NCI-H345 (cell line): ENCODE data around the gene NDUFC1.
A peak's percentile ranks its signal among the peaks of the same experiment; 100 is the strongest.
"Not testable (repeated sequence)": the region's sequence is repeated elsewhere in the genome, so short reads cannot be mapped to it uniquely, and the experiment has no call there.

ENCODE experiments used
- DNase-seq: peaks from one replicate; lab custom pipeline; 2025; lab: John Stamatoyannopoulos, UW

NDUFC1 gene

DNA sequence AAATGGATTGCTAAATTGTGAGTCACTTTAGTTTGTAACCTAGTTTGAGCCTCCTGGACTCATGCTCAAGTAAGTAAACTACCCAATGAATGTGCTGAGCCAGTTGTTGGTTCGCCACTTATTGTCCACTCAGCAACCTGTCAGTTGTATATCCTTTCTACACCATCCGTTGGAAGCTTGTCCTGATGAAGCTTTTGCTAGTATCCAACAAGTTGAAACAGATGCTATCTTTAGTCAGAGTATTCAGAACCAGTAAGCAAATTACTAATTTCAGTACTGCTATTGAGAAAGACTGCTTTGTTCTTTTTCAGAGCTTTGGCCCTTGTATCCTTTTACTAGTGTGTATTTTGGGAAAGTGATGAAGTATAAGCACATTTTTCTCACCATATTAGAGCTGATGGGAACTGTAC, 5.3 kb downstream of the NDUFC1 start:
- DNase-seq, result no peak

DNA sequence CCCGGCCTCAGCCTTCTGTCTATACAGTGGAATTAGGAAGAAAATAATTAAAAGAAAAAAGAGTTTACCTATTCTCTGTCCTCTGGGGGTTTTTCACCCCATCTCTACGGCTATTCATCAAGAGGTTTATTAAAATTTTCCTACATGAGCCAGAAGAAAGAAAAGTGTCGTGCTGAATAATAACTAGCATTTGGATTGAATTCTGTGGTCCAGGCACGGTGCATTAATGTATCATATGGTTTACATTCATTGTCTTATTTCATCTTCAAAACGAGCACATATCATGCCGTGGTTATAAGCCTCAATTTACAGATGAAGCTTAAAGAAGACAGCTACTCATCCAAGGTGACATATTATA, 6.4 kb downstream of the NDUFC1 start:
- DNase-seq, result no peak

DNA sequence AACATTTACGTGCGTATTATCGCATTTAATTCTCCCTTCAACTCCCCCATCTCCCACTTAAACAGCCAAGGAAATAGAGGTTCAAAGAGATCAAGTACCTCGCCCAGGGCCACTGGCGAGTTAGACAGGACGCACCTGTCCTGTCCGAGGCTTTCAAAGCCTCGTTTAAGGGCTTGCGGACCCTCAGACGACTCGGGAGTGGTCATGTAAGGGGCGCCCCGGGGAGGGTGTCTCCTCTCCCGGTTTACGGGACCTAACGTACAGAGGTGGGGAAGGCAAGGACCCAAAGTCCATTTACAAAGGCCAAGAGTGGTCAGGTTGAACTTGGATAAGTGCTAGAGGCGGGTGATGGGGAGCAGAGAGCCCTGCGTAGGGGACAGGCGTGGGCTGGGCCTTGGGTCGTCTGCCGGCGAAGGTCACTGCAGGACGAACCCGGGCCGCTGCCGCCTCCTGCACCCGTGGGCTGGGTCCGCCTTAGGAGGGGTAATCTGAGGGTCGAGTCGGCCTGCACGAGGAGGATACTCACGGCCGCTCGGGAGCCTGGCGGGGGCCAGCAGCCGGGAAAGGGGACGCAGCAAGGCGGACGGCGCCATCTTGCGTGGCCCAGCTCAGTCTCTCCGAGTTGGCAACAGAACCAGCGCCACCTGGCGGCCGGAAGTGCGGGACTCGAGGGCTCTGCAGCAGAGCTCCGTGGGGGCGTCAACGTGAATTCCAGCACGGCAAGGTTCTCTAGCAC, 6.9 kb downstream of the NDUFC1 start:
- peak; percentile 92 for DNase-seq

DNA sequence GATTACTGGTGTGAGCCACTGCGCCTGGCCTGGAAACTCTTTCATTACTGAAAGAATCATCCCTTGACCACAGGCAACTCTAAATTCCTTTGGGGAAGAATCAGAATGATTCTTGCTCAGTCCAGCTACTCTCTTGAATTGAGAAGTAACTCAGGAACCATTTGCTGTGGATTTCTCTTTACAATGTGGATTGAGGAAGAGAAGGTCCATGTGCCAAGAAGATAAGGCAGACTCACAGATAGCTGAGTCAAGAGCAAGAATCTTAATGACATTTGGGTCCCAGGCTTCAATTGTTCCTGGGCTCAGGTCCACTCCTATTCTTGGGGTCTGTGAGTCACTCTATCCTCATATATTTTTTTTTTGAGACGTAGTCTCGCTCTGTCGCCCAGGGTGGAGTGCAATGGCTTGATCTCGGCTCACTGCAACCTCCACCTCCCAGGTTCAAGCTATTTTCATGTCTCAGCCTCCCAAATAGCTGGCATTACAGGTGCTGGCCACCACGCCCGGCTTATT, 16.0 kb downstream of the NDUFC1 start:
- DNase-seq, result no peak

DNA sequence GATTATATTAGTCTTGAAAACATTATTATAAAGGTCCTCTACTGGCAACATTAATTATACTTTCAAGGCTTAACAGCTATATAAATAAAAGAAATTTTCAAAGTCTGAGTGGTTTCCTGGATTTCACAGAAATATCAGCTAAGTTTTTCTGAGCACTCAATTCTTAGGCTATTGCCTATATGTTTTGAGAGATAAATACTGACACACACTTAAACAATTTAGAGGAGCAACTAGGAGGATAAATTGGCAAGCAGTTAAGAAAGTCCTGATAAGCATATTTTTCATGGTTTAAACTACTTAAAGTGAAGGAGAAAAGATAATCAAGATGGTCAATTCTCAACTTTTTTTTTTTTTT, 19.6 kb downstream of the NDUFC1 start:
- DNase-seq, result no peak

DNA sequence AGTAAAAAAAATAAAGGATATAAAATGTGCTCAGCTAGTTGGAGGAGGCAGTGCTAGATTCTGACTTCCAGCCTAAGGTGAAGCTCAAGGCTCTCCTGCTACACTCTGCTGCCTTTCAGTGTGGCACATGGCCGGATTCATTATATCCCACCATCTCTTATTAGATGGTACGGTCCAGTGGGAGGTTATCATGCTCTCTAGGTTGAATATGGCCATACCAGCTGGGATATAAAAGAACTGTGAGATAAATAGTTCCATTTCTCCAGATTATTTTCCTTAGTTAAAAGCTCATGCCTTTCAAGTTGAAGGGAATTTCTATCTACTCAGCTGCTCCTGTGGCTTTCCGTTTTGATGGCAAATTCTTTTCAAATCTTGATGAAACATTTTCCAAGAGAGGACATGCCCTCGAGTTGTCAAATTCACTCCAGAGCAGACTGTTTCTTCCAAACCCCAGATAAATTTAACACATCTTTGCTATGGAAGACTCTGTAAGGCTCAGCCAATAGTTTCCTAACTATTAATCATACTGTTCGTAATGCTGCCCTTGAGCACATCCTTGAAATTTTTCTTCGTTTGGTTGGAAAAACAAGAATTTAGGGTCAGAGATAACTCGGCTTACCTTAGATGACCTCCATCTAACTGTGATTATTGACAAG, 20.1 kb downstream of the NDUFC1 start:
- DNase-seq, result no peak

DNA sequence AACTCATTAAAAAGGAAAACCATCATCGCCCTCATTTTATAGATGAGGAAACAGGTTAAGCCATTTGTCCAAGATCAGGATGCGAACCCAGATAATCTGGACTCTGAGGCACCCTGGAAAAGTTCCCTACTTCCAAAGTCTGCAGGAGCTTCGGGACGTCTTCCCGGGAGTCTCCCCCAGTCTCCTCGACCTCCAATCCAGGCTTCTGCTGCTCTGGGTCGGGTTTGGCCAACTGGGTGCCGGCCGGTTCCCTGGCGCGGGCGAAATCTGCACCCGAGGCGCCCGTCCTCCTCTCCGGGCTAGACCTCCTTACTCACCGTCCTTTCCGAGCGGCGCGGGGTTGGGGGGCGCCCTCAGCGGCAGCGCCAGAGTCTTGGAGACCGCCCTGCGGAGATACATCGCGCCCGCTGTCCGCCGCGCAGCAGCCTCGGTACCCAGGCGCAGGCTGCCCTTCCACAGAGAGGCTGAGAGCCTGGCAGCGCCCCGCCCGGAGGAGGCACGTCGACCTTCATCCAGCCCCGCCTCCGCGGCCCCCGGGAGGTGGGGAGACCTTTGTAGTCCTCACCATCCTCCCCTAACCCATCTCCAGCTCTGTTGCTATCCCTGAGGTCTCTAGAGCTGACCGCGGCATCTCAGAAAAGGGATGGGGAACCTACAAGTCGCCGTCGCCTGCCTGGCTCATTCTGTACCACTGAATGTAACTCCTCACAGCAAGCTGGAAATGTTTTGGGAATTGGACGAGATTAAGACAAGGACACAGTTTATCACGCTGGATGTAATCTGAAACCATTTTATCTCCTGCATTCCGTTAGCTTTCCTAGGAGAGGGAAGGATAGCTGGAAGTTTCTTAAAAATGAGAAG, 22.3 kb downstream of the NDUFC1 start, which contains the start of gene MGARP:
Gene MGARP (minus strand): TSS at position 466 of the 861 bp plus-strand sequence. CDS start 67 bp downstream, at position 399.
- no peak for DNase-seq

DNA sequence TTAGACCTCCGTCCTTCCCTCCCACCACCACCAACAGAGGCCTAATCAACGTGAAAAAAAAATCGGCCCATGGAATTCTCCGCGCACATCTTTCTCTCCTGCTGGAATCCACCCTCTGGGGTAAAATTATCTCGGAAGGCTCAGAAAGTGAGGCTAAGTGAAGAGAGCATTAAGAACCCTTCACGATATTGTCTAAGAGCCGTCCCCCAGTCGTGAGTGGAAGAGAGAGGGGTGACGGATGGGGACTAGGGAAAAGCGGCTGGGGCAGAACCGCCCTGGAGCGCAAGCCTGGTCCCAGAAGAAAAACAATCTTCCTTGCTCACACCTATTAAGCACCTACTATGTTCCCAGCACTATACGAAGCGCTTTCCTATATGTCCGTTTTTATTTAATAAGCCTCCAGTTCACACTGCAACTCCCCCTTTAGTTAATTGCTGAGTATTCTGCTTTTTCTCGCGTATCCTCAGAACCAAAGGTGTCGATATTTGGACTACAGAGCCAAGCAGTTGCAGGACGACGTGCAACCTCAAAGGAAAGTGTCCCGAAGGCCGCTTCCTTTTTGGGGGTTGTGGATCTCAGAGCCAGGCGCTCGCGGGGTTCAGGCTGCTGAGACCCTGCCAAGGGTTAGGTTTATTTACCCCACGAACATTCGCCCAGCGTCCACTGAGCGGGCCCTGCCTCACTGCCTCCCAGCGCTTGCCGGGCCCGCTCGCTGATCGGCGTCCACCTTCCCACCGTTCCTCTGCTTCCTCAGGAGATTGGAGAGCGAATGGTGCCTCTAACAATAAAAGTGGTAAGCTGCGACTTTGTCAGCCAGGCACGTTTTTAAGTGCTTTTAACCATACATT, 23.1 kb downstream of the NDUFC1 start:
- DNase-seq, result no peak

DNA sequence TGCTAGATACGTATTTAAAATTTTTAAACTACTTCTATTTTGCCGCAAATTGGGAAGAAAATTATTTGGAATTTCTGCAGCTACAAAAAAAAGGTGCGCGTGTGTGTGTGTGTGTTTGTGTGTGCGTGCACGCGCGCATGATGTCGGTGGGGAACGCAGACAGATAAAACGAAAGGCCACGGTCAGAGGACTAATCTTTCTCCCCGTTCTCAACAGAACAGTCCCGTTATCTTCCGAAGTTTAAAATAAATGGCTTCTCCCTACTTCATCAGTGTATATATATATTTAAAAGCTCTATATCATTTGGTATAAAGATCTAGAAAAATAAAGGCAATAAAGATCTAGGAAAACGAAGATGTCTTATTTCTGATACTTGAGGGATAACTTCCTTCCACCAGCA, 23.8 kb downstream of the NDUFC1 start:
- DNase-seq, result no peak

DNA sequence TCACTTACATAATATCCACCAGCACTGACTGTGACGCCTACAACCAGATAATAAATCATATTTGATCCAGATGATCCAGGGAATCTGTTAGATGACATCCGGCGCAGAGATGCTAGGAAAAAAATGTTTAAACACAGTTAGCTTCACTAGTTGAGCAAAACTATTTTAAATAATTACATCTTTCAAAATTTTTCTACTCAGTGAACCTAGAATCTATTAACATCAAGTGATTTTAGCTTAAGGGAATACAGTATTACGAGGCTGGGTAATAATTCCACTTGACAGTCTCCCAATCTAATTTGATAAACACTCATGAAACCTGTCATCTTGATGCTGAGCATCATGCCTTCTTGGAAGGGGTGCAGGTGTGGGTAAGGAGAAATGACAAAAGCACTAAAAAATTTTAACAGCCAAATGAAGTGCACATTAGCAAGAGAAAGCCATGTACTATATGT, 27.0 kb downstream of the NDUFC1 start:
- no peak for DNase-seq

DNA sequence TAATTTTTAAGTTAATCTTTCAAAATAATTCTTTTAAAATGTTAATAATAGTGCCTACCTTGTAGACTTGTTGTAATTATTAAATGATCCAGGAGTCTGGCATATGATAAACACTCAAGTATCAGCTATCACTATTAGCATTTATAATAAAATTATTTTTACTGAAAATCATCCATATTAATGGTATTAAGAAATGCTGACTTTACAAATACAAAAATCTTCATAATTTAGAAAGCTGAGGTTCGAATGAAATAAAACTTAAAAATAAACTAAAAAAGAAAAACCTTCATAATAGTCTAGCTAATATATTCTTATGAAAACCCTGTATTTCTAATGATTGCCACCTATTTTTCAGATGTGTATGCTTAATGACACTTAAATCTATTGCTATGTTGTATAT, 27.5 kb downstream of the NDUFC1 start:
- DNase-seq, result no peak

DNA sequence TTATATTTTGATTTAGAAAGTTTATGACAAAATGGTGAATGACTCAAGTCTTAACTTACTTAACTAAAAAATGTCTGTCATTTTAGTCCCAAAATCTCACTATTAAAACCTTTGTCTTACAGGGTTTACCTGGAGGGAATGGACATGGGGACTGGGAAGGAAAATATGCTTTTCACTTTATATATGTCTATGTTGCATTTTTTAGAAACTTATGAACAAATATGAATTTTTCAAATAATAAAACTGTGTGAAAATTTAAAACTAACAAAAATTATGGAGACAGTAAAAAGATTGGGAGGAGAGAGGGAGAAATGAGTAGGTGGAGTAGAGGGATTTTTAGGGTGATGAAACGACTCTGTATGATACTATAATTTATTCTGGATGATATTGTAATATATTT, 28.4 kb downstream of the NDUFC1 start:
- no peak for DNase-seq

DNA sequence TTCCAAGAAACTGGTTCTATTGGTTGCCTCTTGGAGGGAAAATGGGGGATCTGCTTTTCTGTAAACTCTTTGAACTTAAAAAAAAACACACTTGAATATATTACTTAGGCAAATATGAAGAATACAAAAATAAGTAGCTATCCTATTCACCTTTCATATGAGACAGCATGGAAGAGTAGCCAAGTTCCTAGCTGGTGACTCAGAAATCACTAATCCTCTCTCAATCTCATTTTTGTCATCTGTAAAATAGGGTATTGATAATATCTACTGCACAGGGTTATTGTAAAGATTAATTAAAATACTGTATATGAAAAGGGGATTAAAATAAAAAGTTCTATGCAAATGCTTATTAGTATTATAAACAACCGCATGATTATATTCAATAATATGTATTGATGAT, 35.0 kb downstream of the NDUFC1 start:
- DNase-seq, result no peak

DNA sequence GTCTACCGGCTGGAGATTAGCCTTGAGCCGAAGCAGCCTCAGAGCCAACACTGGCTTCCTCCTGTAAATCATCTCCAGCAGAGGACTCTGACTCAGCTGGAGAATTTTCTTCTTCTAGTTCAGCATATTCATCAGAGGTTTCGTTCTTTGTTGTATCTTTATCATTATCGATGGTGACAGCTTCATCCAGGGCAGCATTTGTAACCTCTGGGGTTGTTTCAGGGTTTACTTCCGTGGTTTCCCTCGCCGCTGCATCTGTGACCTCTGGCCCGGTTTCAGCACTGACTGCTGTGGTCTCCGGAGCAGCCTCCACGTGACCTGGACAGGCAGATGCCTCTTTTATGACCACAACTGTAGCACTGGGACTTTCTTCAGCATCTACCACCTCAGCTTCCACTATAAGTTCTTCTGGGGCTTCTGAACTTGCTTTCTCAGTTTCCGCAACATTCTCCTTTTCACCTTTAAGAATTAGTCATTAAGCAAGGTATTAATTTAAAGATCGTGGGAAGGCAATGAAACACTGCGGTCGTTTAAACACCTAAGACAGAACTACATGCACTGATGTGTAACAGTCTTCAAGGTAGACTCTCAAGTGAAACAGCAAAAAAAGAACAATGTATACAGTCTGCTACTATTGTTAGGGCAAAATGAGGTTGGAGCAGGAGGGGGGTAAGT, 35.6 kb downstream of the NDUFC1 start:
- DNase-seq, result no peak

DNA sequence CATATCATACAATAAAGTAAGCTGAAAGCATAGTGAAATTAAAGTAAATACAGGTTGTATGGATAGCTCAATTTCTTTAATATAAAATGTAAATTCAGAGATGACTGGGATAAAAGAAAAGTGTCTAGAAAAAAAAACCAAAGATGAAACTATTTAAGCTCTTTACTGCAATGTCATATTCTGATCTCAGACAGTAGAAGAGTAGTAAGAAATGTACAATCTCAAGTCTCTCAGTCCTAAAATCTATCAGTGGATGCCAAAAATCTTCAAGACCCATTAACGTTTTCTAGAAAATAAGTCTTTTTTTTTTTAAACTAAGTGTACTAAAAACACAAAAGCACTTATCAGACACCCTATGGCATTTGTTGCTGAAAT, 36.1 kb downstream of the NDUFC1 start:
- DNase-seq, result no peak

DNA sequence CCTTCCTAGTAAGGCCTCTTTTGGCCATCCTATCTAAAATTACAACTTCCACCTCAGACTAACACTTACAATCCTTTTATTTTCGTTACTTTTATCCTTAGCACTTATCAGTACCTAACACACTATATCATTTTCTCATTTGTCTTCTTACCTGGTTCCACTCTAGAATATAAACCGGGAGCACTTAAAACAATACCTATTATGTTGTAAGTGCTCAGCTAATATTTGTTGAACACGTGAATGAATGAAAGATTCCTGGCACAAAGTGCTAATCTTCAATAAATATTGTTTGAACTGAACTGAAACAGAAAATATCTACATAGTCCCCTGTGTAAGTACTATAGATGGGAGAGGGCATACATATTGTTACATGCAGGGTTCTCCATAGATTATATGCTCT, 36.6 kb downstream of the NDUFC1 start:
- DNase-seq, result no peak

DNA sequence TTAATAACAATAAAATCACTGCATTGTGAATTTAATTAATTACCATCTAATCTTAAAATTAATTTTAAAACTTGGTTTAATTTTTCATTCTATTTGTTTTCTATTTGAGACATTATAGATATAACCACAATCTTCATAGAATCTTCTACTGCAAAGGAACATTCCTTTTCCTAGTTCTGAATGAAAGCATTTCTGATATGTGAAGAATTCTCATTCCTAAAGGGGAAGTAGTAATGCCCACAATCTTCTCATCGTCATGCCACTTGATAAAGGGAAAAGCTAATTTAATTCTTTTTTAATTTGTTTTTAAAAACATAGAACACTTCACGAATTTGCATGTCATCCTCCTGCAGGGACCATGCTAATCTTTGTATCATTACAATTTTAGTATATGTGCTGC, 45.9 kb downstream of the NDUFC1 start:
- DNase-seq, result no peak

DNA sequence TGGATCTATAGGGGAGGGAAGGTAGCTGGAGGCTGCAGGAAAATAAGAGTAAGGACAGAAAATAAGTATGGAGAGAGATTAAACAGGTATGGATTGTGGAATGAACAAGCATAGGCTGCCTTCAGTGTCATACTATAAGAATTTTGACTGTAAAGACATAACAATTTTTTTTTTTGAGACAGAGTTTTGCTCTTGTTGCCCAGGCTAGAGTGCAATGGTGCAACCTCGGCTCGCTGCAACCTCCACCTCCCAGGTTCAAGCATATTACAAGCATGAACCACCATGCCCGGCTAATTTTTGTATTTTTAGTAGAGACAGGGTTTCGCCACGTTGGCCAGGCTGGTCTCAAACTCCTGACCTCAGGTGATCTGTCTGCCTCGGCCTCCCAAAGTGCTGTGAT, 46.7 kb downstream of the NDUFC1 start:
- not testable (repeated sequence) for DNase-seq

DNA sequence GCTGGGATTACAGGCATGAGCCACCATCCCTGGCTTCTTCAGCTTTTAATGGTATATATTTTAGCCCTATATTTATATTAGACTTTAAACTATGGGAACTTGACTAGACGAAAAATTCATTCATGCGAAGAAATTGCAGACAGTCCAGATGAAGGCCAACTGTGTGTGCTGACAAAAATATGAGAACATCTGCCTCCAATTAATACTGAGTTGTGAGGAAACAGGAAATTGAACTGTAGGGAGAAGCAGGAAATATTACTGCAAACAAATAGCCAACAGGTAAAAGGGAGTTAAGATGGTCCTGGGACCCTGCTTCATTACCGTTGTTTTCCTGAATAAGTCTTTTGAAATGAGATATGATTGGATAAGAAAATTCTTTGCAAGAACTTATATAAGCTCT, 48.6 kb downstream of the NDUFC1 start:
- no peak for DNase-seq

DNA sequence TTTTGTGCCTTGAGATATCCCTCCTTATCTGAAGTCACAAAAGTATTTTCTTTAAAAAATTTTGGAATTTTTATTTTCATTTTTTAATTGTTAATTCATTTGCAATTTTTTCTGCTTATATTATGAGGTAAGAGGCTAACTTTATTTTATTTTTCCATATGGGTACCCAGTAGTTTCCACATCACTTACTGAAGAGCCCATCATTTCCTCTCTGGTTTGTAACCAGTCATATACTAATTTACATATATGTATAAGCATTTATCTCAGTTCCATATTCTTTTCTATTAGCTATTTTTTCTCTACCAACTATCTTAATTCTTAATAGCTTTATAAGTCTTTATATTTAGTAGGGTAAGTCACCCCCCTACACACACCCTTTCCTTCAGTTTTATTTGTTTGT, 49.2 kb downstream of the NDUFC1 start:
- DNase-seq, result no peak

DNA sequence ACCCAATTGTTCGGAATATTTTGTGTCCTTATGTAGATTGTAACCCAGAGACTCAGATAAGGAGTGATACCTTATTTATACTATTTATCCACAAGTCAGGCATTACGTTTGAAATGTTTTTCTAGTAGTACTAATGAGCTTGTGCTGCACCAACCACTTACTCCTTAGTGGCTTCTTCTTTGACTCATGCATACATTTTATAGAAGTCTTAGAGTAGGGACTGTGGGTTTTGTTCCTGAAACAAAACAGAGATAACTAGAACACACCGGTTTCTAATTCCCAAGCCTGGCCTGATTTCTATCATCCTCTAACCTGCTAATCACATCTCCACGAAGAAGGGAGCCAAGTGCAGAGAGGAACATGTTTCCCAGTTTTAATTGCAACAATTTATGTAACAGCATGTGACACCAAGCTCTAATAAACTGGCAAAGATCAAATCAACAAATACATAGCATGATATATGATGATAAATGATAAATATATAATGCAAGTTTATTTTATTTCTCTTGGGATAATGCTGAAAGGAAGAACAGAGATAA, 54.5 kb downstream of the NDUFC1 start:
- DNase-seq, result no peak
